ENCODE results near the gene ETV4.

The ETV4 gene

GRCh38 chr17:43479948-43480347, 66.2 kb downstream of the ETV4 start:
- H3K27ac ChIP-seq (replicated peaks): no peak overlapping the region
- H3K4me3 ChIP-seq (replicated peaks; ENCODE audit: insufficient read depth, low read length): no peak overlapping the region
- no peak for TF ChIP-seq POLR2AphosphoS5 (IDR thresholded peaks at IDR 0.05; ENCODE audit: low read depth)
- TF ChIP-seq REST (IDR thresholded peaks at IDR 0.05; ENCODE audit: insufficient replicate concordance, low read depth): no peak
- TF ChIP-seq CTCF (IDR thresholded peaks at IDR 0.05; ENCODE audit: insufficient read depth, low read length): no peak
- TF ChIP-seq SPI1 (IDR thresholded peaks at IDR 0.05; ENCODE audit: borderline replicate concordance, low read depth): no peak
- TF ChIP-seq GABPA (IDR thresholded peaks at IDR 0.05; ENCODE audit: low read depth): no peak
- no peaks in the 10 kb centered on the region for H3K27me3 ChIP-seq (ENCODE audit: insufficient read depth, poor library complexity, severe bottlenecking)
- no peak for DNase-seq (ENCODE audit: low read depth in 1 of 2, low spot score in 1 of 2)
